HG03439 (cell line): ENCODE measurements around the gene CFAP73.
"Not testable (repeated sequence)": the region's sequence is repeated elsewhere in the genome, so short reads cannot be mapped to it uniquely, and the experiment has no call there.

Experiments used
- ATAC-seq: cut with Tn5 transposase; IDR thresholded peaks from one replicate; pipeline ENCODE4 v1.9.1; 2021; ENCODE audit warnings: mild to moderate bottlenecking, moderate library complexity; ENCODE audit not compliant: unreplicated experiment

The CFAP73 gene

DNA sequence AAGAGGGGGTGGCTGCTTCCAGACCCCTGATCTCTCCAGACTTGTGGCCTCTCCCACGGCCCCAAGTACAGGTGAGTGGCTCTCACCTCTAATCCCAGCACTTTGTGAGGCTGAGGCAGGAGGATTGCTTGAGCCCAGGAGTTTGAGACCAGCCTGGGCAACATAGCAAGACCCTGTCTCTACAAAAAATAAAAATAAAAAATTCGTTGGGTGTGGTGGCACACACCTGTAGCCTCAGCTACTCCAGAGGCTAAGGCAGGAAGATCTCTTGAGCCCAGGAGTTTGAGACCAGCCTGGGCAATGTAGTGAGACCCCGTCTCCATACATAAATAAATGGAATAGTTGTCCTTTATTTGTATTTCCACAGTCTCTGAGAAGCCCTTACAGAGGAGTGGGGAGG, 7.8 kb upstream of the CFAP73 start:
- ATAC-seq, result not testable (repeated sequence)

DNA sequence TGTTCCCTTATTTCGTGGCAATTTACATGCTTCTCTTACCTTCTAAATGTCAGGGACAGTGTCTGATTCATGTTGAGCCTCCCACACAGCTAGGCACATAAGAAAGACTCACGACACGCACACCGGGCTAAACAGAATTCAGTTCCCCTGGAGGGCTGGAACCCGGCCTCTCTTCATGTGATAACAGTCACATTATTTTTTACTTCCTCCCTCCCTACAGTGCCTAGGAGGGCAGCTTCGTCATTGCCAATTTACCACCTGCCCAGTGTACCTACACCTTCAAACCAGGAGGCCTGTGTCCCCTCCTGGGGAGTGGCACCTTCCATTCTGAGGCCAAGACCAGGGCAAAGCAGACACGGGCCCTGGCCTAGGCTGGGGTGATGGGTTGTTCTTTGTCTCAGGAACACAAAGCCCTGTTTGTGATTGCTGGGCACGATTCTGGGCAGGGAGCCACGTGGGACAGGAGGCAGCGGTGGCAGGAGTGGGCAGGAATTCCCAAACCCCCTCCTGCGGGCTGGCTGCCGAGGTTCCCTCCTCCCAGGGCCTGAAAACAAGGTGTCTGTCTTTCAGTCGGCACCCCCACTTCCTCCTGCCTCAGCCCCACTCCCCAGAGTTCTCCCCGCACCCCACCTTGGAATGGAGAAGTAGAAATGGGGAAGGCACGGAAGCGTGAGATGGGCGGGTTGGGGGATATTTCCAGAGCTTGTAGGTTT, 7.2 kb upstream of the CFAP73 start:
- no peak for ATAC-seq

DNA sequence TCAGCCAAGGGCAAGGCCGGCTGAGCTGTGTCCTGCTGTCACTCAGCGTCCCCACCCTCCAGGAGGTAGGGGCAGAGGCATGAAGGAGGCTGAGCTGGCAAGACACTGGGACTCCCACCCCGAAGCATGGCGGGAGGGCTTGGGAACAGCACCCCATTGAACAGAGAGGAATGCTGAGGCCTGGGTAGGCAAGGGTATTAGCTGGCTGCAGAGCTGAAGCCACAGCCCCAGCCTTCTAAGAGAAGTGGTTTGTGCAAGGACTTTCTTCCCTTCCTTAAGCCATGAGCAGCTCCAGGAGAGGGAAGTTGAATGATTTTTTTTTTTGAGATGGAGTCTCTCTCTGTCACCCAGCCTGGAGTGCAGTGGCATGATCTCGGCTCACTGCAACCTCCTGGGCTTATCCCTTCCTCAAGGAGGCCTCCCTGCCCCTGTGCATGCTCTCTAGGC, 6.6 kb upstream of the CFAP73 start:
- ATAC-seq, result no peak

DNA sequence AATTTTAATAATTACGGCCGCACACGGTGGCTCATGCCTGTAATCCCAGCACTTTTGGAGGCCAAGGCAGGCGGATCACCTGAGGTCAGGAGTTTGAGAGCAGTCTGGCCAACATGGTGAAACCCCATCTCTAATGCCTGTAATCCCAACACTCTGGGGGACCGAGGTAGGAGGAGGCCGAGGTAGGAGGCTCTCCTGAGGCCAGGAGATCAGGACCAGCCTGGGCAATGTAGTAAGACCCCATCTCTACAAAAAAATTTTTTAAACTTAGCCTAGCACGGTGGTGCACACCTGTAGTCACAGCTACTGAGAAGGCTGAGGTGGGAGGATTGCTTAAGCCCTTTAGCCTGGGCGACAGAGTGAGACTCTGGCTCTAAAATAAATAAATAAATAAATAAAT, 5.6 kb upstream of the CFAP73 start:
- no peak for ATAC-seq

GRCh38 chr12:113144806-113145205, 4.7 kb upstream of the CFAP73 start:
- no peak for ATAC-seq

DNA sequence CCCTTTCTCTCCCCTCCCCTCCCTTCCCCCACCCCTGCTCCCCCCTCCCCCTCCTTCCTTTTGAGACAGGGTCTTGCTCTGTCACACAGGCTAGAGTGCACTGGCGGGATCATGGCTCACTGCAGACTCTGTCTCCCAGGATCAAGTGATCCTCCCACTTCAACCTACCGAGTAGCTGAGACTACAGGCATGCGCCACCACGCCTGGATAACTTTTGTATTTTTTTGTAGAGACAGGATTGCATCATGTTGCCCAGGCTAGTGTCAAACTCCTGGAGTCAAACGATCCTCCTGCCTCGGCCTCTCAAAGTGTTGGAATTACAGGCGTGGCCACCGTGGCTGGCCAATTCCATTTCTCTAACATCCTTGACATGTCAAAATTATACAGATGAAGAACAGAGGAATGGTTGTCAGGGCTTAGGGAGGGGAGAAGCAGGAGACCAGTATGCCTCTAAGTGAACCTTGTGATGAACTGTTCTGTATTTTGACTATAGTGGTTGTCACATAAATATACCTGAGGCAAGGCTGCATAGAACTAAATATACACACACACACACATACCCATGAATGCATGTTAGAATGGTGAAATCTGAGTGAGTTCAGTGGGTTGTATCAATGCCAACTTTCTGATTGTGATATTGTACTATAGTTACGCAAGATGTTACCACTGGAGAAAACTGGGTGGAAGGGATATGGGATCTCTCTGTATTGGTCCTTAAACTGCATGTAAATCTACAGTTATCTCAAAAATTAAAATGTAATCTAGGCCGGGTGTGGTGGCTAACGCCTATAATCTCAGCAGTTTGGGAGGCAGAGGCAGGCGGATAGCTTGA, 3.6 kb upstream of the CFAP73 start:
- ATAC-seq, result no peak

GRCh38 chr12:113146999-113147398, 2.5 kb upstream of the CFAP73 start:
- no peak for ATAC-seq

- no peak for ATAC-seq
Observed at GRCh38 chr12:113151655-113152054, 2.1 kb downstream of the CFAP73 start.

- no peak for ATAC-seq
Observed at GRCh38 chr12:113152196-113152834, 2.8 kb downstream of the CFAP73 start.

DNA sequence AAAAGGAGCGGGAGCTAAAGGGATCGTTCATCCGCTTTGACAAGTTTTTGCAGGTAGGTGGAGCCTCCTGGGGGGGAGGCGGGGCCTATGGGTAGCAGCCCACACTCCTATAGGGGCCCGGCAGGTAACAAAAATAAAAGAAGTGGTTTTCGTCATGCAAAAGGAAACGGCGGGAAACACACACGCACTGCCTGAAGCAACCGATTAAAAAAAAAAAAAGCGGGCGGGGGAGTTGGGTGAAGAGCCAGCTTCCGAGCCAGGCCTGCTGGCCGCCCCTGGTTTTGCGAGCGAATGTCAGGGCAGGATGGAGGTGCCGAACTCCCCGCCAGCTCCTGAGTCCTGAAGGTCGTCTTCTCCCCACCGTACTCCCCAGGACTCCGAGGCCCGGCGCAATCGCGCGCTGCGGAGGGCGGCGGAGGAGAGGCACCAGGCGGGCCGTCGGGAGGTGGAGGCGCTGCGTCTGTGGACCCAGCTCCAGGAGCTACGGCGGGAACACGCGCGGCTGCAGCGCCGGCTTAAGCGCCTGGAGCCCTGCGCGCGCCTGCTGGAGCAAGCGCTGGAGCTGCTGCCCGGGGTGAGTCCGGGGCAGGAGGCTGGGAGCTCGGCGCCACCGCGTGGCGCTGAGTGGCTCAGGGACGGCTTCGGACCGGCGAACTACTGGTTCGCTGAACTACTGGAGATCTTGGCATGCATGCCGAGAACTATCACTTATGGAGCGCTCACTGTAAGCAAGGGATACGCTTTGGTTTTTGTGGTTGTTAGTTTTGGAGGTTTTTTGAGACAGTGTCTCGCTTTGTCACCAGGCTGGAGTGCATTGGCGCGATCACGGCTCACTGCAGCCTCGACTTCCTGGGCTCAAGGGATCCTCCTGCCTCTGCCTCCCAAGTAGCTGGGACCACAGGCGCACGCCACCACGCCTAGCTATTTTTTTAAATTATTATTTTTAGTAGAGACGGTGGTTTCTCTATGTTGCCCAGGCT, 3.6 kb downstream of the CFAP73 start:
- ATAC-seq, result no peak

DNA sequence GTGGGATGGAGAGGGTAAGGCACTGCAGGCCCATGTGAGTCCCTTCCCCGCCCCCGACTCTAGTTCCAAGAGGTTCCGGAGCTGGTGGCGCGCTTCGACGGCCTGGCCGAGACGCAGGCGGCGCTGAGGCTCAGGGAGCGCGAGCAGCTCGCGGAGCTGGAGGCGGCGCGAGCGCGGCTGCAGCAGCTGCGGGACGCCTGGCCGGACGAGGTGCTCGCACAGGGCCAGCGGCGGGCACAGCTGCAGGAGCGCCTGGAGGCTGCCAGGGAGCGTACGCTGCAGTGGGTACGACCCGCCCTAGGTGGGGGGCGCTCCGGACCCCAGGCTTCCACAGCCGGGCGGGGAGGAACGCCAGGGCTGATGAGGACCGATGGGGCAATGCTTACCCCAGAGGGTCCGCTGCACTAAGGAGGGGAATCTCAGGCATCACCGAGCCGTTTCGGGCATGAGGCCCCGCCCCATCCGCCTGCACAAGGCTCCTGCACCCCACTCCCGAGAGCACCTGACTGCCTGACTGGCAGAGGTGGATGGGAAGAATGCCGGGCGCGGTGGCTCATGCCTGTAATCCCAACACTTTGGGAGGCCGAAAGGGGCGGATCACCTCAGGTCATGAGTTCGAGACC, 4.9 kb downstream of the CFAP73 start:
- ATAC-seq, result no peak

GRCh38 chr12:113155060-113155459, 5.5 kb downstream of the CFAP73 start:
- ATAC-seq, result no peak

GRCh38 chr12:113155646-113156045, 6.1 kb downstream of the CFAP73 start:
- ATAC-seq, result no peak

DNA sequence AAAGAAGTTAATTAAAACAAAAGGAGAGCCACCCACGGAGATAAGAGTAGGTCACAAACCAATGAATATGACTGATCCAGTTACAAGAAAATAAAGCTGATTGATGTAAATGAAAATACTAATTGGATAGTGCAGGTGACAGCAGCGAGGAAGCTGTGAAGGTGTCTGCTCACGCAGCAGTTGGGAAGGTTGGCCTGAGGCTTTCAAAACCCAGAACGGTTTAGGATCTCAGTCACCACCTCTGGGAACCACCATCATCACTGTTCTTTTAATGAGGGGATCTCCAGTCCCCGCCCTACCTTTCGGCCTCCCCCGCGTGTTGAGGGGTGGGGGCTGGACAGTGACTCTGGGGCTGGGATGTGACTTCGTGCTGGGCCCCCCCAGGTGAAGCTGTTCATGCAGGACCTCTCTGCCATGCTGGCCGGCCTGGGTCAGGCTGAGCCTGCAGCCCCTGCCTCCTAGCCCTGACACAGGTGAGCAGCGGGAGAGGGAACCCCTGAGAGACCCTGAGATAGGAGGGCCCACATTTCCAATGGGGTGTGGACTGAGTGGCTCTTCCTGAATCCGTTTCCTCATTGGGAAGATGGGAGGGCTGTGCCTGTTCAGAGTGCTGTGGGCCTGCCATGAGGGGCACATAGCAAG, 7.8 kb downstream of the CFAP73 start:
- no peak for ATAC-seq

DNA sequence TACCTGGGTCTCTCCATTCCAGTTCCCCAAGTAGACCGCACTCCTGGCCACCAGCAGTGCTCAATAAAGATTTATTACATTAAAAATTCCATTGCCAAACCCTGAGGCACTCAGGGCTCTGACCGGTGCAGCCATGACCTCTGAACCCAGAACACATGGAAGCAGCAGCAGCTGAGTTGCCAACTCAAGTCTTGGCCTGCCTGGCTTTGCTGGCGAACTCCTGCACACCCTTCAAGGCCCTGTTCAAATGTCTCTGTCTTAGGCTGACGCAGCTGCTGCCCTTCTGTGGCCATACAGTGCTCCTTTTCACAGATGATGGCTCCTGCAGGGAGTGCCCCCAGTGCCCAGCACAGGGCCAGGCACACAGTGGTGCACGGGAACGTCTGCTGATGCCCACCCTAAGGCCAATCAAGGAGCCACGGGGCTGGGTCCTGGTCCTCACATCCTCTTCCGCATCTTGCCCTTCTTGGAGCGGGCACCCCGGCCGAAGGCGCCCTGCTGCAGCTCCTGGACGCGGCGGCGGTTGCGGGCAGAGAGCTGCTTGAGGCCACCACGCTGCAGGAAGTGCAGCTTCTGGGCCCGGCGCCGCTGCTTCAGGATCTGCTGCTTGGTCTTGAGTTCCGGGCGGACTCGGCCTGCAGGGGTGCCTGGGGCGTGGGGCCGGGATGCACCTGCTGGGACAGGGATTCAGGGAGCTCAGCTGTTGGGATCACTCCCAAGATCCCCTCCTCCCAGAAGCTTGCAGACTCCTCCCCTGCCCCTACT, 9.1 kb downstream of the CFAP73 start:
- ATAC-seq, result no peak

- ATAC-seq, result no peak
Observed at GRCh38 chr12:113159937-113160336, 10.4 kb downstream of the CFAP73 start.

GRCh38 chr12:113161415-113162016, 12.0 kb downstream of the CFAP73 start:
- ATAC-seq, result no peak
